GM18508 (cell line): ENCODE data around the gene TGFBR3.

Experiments used
- ATAC-seq: cut with Tn5 transposase; IDR thresholded peaks from one replicate; pipeline ENCODE4 v1.9.1; 2021; ENCODE audit warnings: moderate number of reproducible peaks; ENCODE audit not compliant: insufficient read depth, unreplicated experiment

TGFBR3 gene

DNA sequence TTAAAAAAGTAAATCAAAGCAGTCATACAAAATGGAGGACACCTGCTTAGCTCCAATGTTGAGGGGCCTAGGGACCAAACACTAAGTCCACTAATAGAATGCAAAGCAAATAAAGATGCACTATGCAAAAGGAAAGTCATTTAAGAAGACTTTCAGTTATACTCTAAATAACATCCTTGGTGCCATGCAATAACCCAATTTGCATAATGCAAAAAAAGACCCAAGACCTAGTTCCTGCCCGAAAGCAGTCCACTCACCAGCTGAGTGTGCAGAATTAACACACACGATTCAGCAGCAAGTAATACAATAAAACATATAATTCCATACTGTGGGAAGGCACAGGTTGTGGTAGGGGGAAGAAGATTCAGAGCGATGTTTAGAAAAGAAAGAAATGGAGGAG, 101.8 kb downstream of the TGFBR3 start:
- ATAC-seq: no peak

DNA sequence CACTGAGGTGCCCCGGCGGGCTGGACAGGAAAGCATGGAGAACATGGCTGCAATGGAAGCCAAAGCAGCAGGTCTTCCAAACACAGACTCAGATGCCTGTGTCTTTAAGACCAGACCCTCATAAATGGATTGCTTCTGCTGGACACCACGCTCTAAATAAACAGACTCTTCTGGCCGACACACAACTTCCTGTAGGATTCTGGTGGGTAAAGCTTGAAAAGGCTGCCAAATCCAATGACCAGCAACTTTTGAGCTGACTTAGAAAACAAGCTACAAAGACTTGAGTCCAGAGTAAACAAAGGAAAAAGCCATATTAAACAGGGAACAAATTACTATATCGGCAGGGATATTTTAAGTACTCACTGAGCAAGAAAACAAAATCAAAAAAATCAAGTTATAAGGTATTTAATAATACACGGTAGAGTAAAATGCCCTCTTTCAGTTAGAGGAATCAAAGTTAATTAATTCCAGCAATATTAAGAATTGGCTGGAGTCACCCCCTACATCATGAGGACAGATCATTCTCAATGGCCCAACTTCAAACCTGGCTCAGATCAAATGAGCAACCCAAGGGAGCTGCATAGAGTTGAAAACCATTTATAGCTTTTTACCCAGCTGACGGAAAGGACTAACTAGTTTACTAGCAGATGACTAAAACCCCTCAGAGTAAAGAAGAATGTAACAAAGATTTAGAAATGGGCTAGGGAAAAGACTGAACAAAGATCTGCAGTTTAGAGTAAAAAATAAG, 102.4 kb downstream of the TGFBR3 start:
- ATAC-seq: no peak

DNA sequence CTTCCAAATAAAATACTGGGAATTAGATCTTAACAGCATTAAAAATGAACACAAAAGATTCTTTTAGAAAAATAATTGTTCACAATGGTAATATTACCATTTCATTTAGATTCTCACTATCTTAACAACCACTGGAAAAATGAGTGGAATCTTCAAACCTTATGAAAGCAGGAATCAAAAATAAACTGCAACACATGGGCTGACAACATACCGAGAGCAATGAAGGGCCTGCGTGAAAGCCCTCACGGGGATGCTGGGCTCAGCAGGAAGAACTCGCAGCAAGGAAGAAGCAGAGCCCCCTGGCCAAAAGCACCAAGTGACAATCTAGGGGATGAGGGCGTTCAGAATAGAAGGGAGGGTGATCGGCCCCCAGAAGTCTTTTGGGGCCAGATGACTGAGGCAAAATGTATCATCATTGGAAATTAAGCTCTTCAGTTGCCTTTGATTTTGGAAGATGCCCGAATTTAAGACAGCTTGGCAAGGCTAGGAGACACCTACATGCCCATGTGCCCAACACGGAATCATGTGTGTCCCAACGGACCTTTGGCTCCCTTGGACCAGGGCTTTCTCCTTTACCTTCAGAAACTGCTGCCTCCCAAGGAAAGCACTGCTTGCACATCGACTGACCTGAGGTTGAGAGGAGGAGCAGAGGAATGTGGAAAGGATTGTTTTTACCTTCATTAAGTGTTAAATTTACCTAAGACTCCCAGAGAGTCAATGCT, 103.9 kb downstream of the TGFBR3 start:
- ATAC-seq: no peak

DNA sequence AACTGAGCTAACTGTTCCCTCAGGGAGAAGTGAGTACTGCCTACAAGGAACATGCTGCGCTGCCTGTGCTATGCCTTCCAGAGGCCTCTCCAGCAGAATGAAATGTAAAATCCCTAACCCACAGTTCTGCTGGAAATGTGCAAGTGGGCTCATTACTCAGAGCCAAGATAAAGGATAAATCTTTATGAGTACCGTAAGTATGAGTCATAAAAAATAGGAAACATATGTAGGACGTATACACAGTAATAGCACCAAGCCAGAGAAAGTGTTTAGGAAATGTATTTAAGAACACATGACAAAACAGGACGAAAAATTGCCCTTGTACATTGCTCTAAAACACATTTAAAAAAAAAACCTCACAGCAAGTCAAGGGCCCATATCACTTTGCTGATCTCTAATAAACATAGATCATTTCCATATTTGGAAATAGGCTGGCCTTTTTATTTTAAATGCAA, 104.6 kb downstream of the TGFBR3 start:
- no peak for ATAC-seq

DNA sequence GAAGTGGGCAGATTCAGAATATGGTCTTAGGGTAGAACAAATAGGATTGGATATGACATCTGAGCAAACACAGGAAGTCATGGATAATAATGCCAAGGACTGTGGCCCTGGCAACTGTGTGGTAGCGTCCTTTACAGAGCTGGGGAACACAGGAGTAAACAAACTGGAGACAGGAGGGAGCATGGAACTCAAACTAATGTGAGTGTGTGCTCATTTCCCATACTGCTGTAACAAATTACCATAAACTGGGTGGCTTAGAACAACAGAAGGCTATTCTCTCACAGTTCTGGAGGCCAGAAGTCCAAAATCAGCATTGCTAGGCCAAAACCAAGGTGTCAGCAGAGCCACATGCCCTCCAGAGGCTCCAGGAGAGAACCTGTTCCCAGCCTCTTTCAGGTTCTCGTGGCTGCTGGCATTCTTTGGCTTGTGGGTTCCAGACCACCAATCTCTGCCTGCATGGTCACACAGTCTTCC, 106.4 kb downstream of the TGFBR3 start:
- ATAC-seq: no peak

DNA sequence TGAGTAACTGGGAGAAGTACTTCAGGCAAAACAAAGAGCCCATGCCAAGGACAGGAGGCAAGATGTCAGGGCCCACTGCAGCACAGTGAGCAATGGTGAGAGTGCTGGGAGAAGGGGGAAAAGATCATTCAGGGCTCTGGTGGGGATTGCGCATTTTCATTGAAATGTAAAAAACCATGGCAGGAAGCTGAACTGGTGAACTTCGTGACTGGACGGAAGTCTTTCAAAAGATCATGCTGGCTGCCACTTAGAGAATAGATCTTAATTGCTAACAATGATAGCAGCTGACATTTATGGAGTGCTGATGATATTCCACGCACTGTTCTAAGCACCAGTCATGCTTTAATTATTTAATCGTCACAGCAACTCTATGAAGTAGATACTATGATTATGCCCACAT, 107.0 kb downstream of the TGFBR3 start:
- no peak for ATAC-seq

DNA sequence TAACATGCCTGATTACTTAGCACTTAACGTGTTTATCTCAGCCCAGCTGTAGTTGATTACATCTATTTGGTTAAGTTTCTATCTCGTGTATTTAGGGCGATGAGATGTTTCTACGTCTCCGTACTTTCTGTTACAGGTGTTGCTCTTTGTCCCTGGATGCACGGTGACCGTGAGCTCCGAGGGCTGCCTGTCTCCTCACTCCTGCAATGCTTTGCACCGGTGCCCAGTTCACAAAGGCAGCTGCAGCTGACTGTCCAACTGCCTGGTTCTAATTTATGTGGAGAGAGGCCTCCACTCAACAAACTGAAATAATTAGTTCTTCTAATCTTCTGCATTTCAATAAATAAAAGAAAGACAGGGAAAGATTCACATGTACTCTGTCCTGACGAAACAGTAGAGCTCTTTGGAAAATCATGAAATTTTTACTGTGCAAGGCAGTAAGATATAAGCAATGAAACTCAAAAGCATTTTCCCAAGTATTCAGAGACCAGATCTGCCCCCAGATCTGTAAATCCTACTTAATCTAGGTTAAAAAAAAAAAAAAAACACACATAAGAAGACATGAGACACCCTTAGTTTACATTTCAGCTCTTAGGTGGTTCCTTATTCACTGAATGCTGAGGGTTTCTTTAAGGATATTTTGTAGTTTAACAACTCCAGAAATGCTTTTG, 108.2 kb downstream of the TGFBR3 start:
- no peak for ATAC-seq

DNA sequence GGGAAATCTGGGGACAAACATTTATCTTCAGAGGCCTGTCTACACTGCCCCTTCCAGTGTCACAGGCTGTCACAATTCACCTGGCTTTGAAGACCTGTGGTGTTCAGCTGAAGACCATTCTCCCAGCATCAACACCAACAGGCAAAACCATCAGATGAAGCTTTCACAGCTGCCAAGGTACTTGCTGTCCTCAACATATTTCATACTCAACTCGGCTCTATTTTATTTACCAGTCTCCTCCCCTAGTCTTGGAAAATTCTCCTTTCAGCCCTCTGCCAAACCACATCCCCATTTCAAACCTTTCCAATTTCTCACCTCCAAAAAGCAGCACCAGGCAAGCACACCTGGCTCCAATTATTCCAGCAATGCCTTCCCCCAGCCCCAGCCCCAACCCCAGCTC, 108.8 kb downstream of the TGFBR3 start:
- no peak for ATAC-seq

DNA sequence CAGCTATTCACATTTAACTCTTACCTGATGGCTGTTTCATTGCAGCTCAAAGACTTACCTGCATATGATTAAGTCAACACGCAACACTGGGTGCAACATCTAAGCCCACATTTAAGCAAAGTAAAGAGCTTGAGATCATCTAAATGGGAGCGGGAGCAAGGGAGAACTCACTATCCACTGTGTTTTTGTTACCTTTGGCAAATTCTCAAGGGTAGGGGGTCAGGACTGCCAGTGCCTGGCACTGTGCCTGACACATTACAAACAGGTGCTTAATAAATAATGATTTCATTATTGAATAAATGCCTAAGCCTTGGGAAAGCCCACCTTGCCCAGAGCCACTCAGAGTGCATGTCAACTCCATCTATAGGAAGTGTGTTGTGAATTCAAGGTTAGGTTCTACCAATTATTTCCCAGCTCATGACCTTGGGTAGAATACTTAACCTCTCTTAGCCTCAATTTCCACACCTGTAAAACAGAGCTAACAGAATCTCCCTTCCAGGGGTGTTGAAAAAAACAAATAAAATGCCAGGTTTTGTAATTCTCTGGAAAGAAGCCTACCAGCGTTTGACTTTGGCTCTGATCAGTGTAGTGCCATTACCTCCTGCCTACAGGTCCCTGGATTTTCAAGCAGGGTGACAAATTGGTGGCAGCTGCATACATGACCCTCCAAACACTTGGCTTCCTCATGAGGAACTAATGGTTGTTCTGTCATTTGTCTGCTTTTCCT, 109.7 kb downstream of the TGFBR3 start:
- ATAC-seq: no peak

DNA sequence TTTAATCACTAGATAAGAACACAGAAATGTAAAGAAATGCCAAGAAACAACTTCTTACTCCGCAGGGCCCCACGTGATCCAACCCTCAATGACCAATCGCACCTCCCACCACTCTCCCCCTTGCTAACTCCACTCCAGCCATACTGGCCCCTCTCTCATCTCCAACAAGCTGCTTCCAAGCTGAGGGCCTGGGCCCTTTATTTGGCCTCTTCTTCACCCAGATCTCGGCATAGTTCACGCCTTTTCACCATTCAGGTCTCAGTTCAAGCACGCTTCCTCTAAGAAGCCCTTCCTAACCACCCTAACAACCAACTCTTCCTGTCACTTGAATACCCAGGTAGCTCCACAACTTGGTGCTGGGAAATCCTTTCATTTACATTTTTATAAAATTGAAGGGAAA, 110.7 kb downstream of the TGFBR3 start:
- ATAC-seq: no peak

DNA sequence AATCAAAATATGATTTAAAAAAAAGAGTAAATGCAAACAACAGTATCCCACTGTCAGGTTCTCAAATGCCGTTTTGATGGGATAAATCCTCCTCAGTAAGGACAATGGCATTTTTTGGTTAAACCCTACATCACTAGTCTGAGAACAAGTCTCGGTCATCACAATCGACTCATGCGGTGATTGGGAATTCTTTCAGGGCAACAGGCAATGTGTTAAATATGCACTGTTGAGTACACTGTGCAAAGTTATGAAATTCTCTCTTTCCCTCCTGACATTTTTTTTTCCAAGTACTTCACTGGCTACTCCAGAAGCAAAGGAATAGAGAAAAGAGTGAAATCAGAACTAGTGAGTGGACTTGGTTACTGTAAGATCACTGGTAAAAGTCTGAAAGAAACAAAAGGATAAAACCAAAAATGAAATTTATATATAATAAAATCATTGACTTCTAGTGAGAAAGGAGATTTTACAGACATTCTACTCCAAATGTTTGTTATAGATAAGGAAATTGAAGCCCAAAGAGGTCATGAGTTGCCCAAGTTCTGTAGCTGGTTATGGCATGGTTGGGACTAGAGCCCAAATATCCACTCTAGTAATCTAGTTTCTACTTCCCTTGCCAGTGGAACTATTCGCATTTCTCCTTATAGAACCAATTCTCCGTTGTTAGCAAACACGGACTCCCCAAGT, 111.3 kb downstream of the TGFBR3 start:
- ATAC-seq: no peak

DNA sequence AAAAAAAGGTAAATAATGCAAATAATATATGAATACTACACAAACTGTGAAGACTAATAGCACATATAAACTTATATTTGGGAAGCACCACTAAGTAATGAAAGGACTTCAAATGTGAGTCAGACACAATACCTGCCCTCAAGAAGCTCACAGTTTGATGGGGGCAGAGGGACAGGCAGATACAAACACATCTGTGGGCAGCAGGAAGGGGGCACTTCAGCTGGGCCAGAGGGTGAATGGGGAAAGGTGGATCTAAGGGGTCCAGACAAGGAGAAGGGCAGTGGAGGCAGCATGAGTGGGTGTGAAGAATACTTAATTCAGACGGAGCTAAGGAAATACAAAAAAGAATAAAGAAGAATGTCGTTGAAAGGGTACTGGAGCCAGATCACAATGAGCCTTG, 114.2 kb downstream of the TGFBR3 start:
- no peak for ATAC-seq

DNA sequence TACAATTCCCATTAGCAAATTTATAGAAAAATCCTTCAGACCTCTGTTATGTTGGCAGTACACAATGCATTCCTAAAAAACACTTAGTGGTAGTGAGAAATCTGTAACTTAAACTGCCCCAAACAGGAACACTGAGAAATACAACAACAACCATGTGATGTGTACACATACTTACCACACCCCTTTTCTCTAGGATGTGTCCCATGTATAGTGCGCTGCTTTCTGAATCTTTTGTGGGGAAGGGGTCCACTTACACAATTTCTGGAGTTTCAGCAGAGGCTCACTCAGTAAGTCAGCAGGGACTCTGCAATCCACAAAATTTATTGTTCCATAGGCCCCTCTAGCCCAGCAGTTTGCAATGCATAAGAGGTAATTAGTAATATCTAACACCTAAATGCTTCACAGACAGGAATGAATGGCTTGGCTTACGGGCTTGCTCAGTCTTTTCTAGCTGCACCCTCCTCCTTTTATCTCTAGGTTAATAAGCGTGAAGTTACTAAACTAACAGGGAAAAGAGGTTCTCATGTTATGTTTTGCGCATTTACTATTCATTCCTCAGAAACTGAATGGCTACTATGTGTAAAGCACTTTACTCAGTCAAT, 115.2 kb downstream of the TGFBR3 start:
- no peak for ATAC-seq

DNA sequence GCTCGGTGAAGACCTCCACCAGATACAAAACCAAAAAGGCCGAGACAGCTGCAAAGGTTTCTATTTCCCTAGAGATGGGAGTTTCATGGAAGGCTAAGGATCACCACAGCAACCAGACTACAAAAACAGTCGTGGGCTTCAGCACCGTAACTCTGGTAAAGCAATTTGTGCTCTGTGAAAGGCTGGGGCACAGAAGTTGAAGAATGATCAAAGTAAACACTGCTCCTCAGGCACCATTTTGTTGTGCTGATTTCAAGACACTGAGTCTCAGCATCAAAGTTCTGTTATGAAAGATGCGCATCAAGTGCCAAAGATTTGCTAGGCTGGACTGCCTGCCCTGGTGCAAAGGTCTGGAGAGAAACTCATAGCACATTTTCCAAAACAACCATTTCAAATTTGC, 116.2 kb downstream of the TGFBR3 start:
- no peak for ATAC-seq

DNA sequence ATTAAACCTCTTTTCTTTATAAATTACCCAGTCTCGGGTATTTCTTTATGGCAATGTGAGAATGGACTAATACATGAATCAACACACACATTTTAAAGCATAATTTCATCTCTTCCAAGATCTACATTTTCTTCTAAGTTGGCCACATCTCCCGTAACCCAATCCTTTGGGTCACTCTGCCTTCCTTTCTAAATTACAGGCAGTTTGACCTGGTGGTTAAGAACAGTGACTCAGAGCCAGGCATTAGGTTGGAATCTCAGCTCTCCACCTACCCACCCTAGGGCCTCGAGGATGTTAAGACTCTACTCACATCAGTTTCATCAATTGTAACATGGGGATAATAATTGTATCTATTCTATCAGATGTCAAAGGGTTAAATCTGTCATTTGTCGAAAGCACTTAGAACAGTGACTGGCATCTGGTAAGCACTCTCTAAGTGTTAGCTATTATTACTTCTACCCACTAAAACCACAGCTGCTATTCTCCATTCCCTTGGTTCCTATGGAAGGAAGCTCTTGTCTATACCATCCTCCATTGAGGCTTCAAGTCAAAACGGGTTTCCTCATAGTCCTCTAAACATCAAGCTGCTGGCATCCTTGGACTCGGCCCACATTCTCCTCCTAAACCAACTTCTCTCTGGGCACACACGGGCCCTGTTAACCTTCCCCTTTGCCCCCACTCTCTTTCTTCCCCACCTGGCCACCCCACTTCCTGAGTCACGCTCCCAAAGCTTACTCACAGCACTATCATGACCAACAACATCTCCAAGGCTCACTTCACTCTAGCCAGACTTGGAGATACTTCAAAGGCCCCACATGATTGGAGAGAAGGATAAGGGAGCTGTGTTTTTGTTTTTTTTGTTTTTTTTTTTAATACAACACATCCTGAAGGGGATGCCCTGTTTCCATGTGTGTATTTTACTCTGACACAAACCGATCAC, 116.9 kb downstream of the TGFBR3 start:
- no peak for ATAC-seq

DNA sequence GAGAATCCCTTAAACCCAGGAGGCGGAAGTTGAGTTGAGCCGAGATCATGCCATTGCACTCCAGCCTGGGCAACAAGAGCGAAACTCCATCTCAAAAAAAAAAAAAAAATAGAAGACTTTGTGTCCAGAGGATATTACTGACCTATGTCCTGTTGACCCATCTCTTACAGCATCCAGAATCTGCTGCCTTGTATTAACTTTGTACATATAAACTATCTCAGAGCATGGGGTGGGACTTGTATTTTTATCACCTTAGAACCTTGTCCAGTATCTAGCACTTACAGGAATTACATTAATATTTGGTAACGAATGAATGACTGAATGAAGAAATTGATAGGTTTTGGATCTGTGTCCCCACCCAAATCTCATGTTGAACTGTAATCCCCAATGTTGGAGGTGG, 117.8 kb downstream of the TGFBR3 start:
- ATAC-seq: no peak

DNA sequence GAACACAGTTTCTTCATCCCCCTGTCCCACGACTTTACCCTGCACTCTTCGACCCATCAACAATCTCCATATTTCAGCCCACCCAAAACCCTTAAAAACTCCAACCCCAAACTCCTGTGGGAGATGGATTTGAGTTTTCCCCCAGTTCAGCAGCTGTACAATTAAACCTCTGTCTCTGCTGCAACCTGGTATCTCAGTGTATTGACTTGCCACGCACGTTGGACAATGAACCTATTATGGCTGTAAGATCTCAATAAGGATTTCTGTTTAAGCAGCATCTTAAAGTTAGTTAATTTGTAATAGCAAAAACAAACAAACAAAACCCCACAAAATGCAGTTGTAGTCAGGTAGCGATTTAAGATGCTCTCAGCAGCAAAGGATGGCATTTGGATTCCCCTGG, 119.1 kb downstream of the TGFBR3 start:
- ATAC-seq: no peak

DNA sequence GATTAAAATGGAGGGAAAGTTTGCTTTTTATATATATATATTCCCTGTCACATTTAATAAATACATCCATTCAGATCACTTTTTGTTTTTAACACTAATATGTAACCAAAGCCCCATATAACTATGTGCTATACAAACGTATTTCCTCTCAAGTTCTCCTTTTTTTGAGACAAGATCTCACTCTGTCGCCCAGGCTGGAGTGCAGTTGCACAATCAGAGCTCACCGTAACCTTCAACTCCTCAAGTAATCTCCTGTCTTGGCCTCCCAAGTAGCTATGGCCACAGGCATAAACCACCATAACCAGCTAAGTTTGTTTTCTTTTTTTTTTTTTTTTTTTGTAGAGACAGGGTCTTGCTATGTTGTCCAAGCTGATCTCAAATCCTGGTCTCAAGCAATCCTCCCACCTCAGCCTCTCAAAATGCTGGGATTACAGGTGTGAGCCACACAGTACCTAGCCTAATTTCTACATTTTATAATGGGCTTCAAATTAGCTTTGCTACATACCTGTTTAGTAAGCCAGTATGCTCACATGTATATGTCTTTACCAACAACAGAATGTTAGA, 120.0 kb downstream of the TGFBR3 start:
- ATAC-seq: no peak
